GM19025 (cell line): ENCODE data around the gene SSH2.
"Not testable (repeated sequence)": the region's sequence is repeated elsewhere in the genome, so short reads cannot be mapped to it uniquely, and the experiment has no call there.

Experiments used
- ATAC-seq: cut with Tn5 transposase; IDR thresholded peaks from one replicate; pipeline ENCODE4 v1.9.1; 2021; ENCODE audit warnings: mild to moderate bottlenecking, low read depth, moderate library complexity; ENCODE audit not compliant: unreplicated experiment

Gene SSH2

DNA sequence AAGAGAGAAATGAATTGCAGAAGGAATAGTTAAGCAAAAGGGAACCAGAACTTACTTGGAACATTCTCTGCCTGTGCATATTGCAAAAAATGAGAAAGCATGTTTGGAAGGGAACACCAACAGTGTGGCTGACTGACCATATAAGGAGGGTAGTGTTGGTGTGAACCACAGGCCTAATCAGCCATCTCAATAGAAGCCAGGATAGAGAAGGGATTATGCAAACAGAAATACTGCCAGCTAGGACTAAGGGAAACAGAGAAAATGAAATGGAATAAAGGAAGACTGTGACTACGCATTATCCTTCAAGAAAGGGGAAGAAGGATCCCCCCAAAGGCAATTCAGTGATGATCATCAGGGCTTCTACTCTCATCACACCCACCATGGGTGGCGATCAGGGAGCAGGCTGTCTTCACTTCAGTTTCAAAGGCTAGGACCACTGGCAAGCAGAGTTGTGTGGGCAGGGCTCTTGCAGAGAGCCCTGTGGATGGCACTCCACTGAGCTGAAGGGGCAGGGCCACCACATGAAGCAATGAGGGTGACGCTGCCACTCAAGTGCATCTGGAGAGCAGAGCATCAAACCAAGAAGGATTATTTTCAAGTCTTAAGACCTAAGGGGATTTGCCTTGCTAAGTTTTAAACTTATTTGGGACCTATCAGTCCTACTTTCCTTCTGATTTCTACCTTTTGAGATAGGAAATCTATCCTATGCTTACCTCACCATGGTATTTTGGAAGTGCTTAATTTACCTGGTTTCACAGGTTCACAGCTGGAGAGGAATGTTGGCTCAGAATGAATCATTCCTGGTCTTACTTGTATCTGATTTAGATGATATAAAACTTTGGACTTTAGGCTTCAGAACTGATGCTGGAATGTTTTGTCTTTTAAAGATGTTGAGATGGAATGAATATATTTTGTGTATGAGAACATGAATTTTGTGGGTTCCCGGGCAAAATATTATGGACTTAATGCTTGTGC, 140.5 kb downstream of the SSH2 start:
- ATAC-seq: no peak

- ATAC-seq: no peak
These were observed 142.0 kb downstream of the SSH2 start for GRCh38 chr17:29787995-29788394.

GRCh38 chr17:29782917-29783316, 147.1 kb downstream of the SSH2 start:
- no peak for ATAC-seq

GRCh38 chr17:29779812-29780190, 150.2 kb downstream of the SSH2 start:
- not testable (repeated sequence) for ATAC-seq

- no peak for ATAC-seq
These were observed 150.8 kb downstream of the SSH2 start for GRCh38 chr17:29778956-29779811.

- no peak for ATAC-seq
These were observed 152.4 kb downstream of the SSH2 start for GRCh38 chr17:29777663-29778062.

GRCh38 chr17:29776026-29776425, 154.0 kb downstream of the SSH2 start:
- ATAC-seq: no peak

- no peak for ATAC-seq
These were observed 157.0 kb downstream of the SSH2 start for GRCh38 chr17:29772981-29773380.

GRCh38 chr17:29771546-29771945, 158.5 kb downstream of the SSH2 start:
- ATAC-seq: no peak

- no peak for ATAC-seq
These were observed 160.8 kb downstream of the SSH2 start for GRCh38 chr17:29769225-29769624.

- ATAC-seq: no peak
These were observed 163.2 kb downstream of the SSH2 start for GRCh38 chr17:29766796-29767327.

DNA sequence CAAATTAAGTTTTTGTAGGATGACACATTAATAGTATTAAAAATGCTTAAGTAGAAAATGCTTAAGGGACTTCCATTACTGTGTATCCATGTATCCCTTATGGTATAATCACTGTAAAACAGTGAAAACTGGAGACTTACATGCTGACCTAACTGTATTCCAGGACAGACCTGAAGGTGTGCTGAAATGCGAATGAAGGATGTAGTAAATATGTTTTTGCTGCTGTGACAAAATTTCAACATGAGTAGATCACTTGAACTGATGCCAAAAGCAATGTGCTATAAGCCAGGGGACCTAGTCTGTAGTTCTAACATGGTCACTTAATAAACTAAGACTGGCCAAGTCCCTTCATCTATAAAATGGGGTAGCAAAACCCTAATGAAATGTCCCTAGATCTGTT, 165.3 kb downstream of the SSH2 start:
- ATAC-seq: no peak

- ATAC-seq: no peak
These were observed 165.8 kb downstream of the SSH2 start for GRCh38 chr17:29764217-29764616.

DNA sequence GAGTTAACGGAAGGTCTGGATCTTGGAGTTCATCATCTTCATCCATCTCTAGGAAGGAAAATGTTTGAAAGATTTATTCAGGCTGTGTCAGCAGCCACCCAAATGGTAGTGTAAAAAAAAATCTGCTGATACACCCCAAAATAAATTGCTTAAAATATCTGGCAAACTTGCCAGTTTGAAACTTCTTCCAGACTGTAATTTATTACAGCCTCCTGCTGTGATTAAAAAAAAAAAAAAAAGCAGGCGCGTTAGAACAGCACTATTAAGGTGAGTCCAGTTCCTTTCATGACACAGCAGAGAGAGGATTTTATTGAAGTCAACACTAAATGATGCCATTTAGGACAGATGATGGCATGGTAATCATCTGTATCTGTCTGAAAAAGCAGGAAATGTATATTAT, 166.8 kb downstream of the SSH2 start:
- no peak for ATAC-seq

GRCh38 chr17:29761040-29761761, 168.8 kb downstream of the SSH2 start:
- ATAC-seq: peak; percentile 89

GRCh38 chr17:29760279-29761039, 169.6 kb downstream of the SSH2 start:
- peak; percentile 34 for ATAC-seq

DNA sequence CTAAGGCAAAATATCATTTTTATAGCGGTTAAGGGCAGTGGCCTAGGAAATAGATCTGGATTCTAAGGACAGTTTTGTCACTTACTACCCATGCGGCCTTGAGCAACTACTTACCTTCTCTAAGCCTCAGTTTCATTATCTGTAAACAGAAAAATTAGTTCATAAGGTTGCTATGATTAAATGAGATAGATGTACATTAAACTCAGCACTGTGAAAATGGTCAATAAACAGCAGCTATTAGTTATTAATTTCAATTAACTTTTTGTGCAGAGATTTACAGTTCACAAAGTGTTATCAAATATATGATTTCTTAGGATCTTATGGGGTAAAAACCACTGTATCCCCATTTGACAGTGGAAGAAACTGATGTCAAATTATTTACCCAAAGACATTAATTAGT, 171.8 kb downstream of the SSH2 start:
- ATAC-seq: no peak

DNA sequence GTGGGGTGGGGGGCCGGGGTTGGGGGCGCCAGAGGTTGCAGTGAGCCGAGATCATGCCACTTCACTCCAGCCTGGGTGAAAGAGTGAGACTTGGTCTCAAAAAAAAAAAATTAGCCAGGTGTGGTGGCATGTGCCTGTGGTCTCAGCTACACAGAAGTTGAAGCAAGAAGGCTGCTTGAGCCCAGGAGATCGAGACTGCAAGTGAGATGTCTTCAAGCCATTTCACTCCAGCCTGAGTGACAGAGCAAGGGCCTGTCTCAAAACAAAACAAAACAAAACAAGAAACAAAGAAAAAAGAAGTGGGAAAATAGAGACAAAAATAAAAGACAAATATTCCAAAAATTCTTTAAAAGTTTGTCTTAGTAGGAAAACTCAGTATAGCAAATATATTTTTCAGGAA, 172.2 kb downstream of the SSH2 start:
- ATAC-seq: no peak

- no peak for ATAC-seq
These were observed 176.1 kb downstream of the SSH2 start for GRCh38 chr17:29753845-29754439.
